ENCODE results near the gene SCYGR8. TPM values are rescaled to one million over a fixed set of nuclear protein-coding genes. Genes with fewer than 3 reads are reported as not detected.

The SCYGR8 gene
- total RNA-seq, 2 experiments from 2014 or later = not detected

GRCh38 chr2:227785293-227785692, 39.6 kb downstream of the SCYGR8 start:
- DNase-seq = no peak
- CTCF ChIA-PET = interaction anchor here (1.4 kb wide), 1 partner anchor 12 kb away, joined by 4 read pairs; no protein-coding TSS in a partner anchor
- no peaks in the 10 kb centered on the region for H3K36me3 Mint-ChIP-seq (ENCODE audit: low read depth)
- POLR2A ChIA-PET = no interaction called here
- intact Hi-C loops (cut with micrococcal nuclease) = no loop called here
- H3K27me3 Mint-ChIP-seq = peaks cover 21% of the 10 kb centered on the region
- ATAC-seq = no peak
- H3K27ac Mint-ChIP-seq = no peak overlapping the region
- no peak overlapping the region for H3K4me3 Mint-ChIP-seq
- H3K4me1 Mint-ChIP-seq (ENCODE audit: low read depth) = peaks cover 8% of the 10 kb centered on the region
- H3K9me3 Mint-ChIP-seq = no peaks in the 10 kb centered on the region
- TF ChIP-seq CTCF (IDR thresholded peaks at IDR 0.05) = no peak

GRCh38 chr2:227788561-227789018, 42.9 kb downstream of the SCYGR8 start:
- peaks cover 23% of the 10 kb centered on the region for H3K27me3 Mint-ChIP-seq
- DNase-seq (no peak), ATAC-seq (no peak)
- CTCF ChIA-PET = no interaction called here
- POLR2A ChIA-PET = no interaction called here
- H3K36me3 Mint-ChIP-seq (ENCODE audit: low read depth) = no peaks in the 10 kb centered on the region
- no peaks in the 10 kb centered on the region for H3K9me3 Mint-ChIP-seq
- H3K4me3 Mint-ChIP-seq = no peak overlapping the region
- intact Hi-C loops (cut with micrococcal nuclease) = no loop called here
- H3K4me1 Mint-ChIP-seq (ENCODE audit: low read depth) = peaks cover 4% of the 10 kb centered on the region
- no peak overlapping the region for H3K27ac Mint-ChIP-seq
- no peak for TF ChIP-seq CTCF (IDR thresholded peaks at IDR 0.05)

GRCh38 chr2:227789803-227790202, 44.1 kb downstream of the SCYGR8 start:
- H3K9me3 Mint-ChIP-seq = no peaks in the 10 kb centered on the region
- H3K4me3 Mint-ChIP-seq = no peak overlapping the region
- peaks cover 23% of the 10 kb centered on the region for H3K27me3 Mint-ChIP-seq
- H3K4me1 Mint-ChIP-seq (ENCODE audit: low read depth) = no peaks in the 10 kb centered on the region
- POLR2A ChIA-PET = no interaction called here
- CTCF ChIA-PET = no interaction called here
- no peak for DNase-seq
- ATAC-seq = no peak
- TF ChIP-seq CTCF (IDR thresholded peaks at IDR 0.05) = no peak
- no peaks in the 10 kb centered on the region for H3K36me3 Mint-ChIP-seq (ENCODE audit: low read depth)
- H3K27ac Mint-ChIP-seq = no peak overlapping the region
- intact Hi-C loops (cut with micrococcal nuclease) = no loop called here

GRCh38 chr2:227793148-227793712, 47.5 kb downstream of the SCYGR8 start:
- DNase-seq = no peak
- Mint-ChIP-seq H3K4me3 (no peak overlapping the region), H3K27me3 (peaks cover 19% of the 10 kb centered on the region), H3K9me3 (no peaks in the 10 kb centered on the region), H3K27ac (no peak overlapping the region), H3K4me1 (ENCODE audit: low read depth) (no peaks in the 10 kb centered on the region), H3K36me3 (ENCODE audit: low read depth) (no peaks in the 10 kb centered on the region)
- ChIA-PET CTCF (interaction anchor here (1.2 kb wide), 2 partner anchors 12 to 135 kb away, joined by 3 to 4 read pairs; no protein-coding TSS in a partner anchor), POLR2A (no interaction called here)
- ATAC-seq = no peak
- intact Hi-C loops (cut with micrococcal nuclease) = no loop called here
- TF ChIP-seq CTCF (IDR thresholded peaks at IDR 0.05) = no peak

Other genes starting within 250 kb of the SCYGR8 start
- not detected for gene SCYGR2, start 147.0 kb upstream of the SCYGR8 start, total RNA-seq
- not detected for gene SCYGR3, start 131.1 kb upstream of the SCYGR8 start, total RNA-seq
- gene SCYGR4, start 128.4 kb upstream of the SCYGR8 start, total RNA-seq = not detected
- gene SCYGR5, start 79.1 kb upstream of the SCYGR8 start, total RNA-seq = not detected
- gene SLC19A3, start 27.9 kb upstream of the SCYGR8 start, total RNA-seq = not detected
- gene SCYGR6, start 21.1 kb upstream of the SCYGR8 start, total RNA-seq = not detected
- gene SCYGR7, start 17.6 kb upstream of the SCYGR8 start, total RNA-seq = not detected
- 1 to 10 TPM; 5.3 to 7.5 TPM for gene CCL20, start 67.9 kb downstream of the SCYGR8 start, total RNA-seq
- not detected for gene DAW1, start 125.7 kb downstream of the SCYGR8 start, total RNA-seq

All from activated CD8-positive, alpha-beta T cell treated with anti-CD3 and anti-CD28 coated beads for 36 hours (primary cell).